ENCODE results near the gene CR1L. TPM values are rescaled to one million over a fixed set of nuclear protein-coding genes. Genes with fewer than 3 reads are reported as not detected.
"Not testable (repeated sequence)": the region's sequence is repeated elsewhere in the genome, so short reads cannot be mapped to it uniquely, and the experiment has no call there.

CR1L gene
- total and polyA plus RNA-seq, 12 donors, result 0.34 to 1.1 (median 0.42) TPM; not detected in 9

DNA sequence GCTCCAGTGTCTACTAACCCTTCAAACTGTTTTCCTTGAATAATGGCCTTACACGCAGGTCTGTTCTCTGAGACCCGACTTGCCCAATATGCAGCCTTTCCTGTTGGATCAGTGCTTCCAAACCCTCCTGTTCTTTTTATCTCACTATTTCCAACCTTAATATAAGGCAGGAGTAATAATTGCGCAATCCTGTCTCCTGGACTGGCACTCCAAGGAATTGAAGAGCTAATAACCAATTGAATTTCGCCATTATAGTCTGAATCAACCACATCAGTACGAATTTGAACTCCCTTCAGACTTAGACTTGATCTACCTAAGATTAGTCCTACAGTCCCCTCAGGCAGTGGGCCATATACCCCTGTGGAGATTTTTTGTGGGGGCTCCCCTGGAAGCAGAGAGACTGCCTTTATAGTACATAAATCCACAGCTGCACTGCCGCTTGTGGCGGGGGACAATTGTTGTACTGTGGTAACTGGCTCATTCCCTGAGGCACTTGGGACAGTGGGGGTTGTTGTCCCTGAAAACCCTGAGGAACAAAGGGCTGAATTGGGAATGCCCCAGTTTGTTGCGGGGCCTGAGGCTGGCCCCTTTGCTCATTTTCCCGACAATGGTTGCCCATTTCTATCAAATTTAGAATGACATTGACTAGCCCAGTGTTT is 6.3 kb upstream of the CR1L start:
- Histone ChIP-seq H3K27me3 (peaks cover 0 to 60% (median 13%) of the 10 kb centered on the region in 7 donors), H3K36me3 (peaks cover 0 to 44% (median 0%) of the 10 kb centered on the region in 9 donors)
- H3K27ac ChIP-seq; H3K4me1 ChIP-seq; H3K9me3 ChIP-seq; ATAC-seq; H3K4me3 ChIP-seq; DNase-seq; intact Hi-C loops (cut with DNase I): not testable (repeated sequence)
- WGBS, 2 donors, result 84 to 88% methylated on average over 9 of the region's 9 CpGs

DNA sequence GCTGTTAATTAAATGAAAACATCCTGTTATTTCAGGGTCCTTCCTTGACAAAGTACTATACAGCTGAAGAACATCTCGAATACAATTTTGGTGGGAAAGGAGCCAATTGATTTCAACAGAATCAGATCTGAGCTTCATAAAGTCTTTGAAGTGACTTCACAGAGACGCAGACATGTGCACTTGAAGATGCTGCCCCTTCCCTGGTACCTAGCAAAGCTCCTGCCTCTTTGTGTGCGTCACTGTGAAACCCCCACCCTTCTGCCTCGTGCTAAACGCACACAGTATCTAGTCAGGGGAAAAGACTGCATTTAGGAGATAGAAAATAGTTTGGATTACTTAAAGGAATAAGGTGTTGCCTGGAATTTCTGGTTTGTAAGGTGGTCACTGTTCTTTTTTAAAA is 5.6 kb upstream of the CR1L start:
- 50% methylated on average over 5 of the region's 5 CpGs for WGBS, 2 donors
- peaks cover 0 to 66% (median 13%) of the 10 kb centered on the region in 7 donors for H3K27me3 ChIP-seq
- H3K27ac ChIP-seq; H3K9me3 ChIP-seq; intact Hi-C loops (cut with DNase I); DNase-seq; ATAC-seq; H3K4me1 ChIP-seq; H3K4me3 ChIP-seq: not testable (repeated sequence)
- peaks cover 0 to 37% (median 0%) of the 10 kb centered on the region in 9 donors for H3K36me3 ChIP-seq

DNA sequence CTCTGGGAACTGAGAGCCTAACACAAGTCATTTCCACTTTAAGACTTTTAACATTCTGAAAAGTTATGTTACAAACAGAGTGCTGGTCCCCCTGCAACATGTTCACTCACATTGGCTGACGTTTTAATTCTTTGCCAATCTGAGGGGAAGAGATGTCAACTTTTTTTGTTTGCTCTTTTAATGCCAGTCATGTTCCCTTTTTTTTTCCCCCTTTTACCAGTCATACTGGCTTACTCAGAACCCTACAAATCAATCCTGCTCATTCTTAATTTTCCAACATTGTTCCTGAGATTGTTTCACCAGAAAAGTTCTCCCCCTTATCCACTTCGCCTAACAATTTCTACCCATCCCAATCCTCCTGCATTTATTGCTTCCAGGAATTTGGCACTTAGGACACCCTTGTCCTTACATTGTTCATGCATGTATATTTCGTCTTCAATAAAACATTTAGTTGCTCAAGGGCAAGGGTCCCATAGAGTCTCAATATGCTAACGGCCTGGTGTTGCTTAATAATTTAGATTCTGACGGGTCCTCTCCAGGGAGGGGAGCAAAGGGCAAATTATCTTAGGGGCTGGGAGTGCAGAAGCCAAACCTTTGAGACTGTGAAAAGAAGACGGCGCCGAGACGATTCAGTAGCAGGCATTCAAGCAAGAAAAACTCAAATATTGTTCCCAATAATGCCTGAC is 624 bp upstream of the CR1L start:
- no peak for ATAC-seq

DNA sequence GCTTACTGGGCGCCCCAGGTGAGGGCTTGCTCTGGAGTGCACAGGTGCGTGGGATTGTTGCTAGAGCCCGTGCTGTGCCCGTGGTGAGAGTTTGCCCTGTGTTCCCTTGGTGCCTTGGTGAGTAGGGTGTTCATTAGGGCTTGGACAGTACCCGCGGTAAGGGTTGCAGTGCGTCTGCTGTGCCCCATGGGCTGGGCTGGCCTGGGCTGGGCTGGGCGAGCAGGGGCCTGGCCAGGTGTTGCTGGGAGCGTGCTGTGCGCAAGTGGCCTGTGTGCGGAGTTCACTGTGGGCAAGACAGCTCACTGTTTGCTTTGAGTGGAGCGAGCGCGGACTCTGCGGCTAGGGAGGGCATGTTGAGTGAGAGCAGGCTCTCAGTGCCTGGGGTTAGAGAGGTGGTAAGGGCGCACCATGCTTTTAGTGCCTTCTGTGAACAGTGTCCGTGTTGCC is 725 bp downstream of the CR1L start:
- no peak for DNase-seq
- H3K36me3 ChIP-seq, result peaks cover 0 to 18% (median 0%) of the 10 kb centered on the region in 9 donors
- TF ChIP-seq, protein P1, sequence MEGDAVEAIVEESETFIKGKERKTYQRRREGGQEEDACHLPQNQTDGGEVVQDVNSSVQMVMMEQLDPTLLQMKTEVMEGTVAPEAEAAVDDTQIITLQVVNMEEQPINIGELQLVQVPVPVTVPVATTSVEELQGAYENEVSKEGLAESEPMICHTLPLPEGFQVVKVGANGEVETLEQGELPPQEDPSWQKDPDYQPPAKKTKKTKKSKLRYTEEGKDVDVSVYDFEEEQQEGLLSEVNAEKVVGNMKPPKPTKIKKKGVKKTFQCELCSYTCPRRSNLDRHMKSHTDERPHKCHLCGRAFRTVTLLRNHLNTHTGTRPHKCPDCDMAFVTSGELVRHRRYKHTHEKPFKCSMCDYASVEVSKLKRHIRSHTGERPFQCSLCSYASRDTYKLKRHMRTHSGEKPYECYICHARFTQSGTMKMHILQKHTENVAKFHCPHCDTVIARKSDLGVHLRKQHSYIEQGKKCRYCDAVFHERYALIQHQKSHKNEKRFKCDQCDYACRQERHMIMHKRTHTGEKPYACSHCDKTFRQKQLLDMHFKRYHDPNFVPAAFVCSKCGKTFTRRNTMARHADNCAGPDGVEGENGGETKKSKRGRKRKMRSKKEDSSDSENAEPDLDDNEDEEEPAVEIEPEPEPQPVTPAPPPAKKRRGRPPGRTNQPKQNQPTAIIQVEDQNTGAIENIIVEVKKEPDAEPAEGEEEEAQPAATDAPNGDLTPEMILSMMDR (IDR thresholded peaks at IDR 0.05), result no peak
- H3K27me3 ChIP-seq, result peaks cover 0 to 41% (median 12%) of the 10 kb centered on the region in 7 donors
- H3K4me1 ChIP-seq, result peaks cover 0 to 18% (median 9%) of the 10 kb centered on the region in 9 donors
- peak in 5 of 8 donors; percentile 14 to 53 (median 29) for ATAC-seq
- no peaks in the 10 kb centered on the region for H3K9me3 ChIP-seq
- H3K4me3 ChIP-seq, result peak overlapping the region in 8 of 10 donors; percentile 45 to 74 (median 62)
- no peak overlapping the region for H3K27ac ChIP-seq
- intact Hi-C loops (cut with DNase I), result loop anchor here in 1 of 10 donors (10.0 kb wide), 1 partner anchor 49 kb away; no protein-coding TSS in a partner anchor
- WGBS, 2 donors, result 66 to 69% methylated on average over 17 of the region's 17 CpGs

More for the DNA sequence above, 624 bp upstream of the CR1L start:
- peaks cover 0 to 18% (median 9%) of the 10 kb centered on the region in 9 donors for H3K4me1 ChIP-seq
- WGBS, 2 donors, result 34% methylated on average over 9 of the region's 9 CpGs
- no peaks in the 10 kb centered on the region for H3K9me3 ChIP-seq
- peaks cover 0 to 54% (median 12%) of the 10 kb centered on the region in 7 donors for H3K27me3 ChIP-seq
- H3K36me3 ChIP-seq, result peaks cover 0 to 25% (median 0%) of the 10 kb centered on the region in 9 donors
- no peak overlapping the region for H3K27ac ChIP-seq
- intact Hi-C loops (cut with DNase I), result loop anchor here in 1 of 10 donors (10.0 kb wide), 1 partner anchor 50 kb away; no protein-coding TSS in a partner anchor
- no peak for DNase-seq
- TF ChIP-seq, protein P1 (IDR thresholded peaks at IDR 0.05), result no peak
- H3K4me3 ChIP-seq, result peak overlapping the region in 9 of 10 donors; percentile 45 to 74 (median 62)

DNA sequence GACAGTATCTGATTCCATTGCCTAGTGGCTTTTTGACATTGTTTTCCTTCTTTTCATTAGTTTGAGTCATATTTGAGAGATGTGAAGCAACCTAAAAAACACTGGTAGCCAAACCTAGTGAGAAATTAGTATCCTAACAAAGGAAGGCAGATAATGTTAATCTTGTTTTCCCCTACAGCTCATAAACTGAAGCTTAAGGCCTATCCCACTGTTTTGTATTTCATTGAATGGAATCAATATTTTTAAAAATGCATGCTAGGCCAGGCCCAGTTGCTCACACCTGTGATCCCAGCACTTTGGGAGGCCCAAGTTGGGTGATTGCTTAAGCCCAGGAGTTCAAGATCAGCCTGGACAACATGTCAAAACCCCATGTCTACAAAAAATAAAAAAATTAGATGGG is 1.2 kb downstream of the CR1L start:
- H3K27me3 ChIP-seq, result peaks cover 0 to 37% (median 12%) of the 10 kb centered on the region in 7 donors
- ATAC-seq (no peak), DNase-seq (no peak)
- H3K4me3 ChIP-seq, result no peak overlapping the region
- no peaks in the 10 kb centered on the region for H3K9me3 ChIP-seq
- no peak overlapping the region for H3K27ac ChIP-seq
- peaks cover 0 to 18% (median 9%) of the 10 kb centered on the region in 9 donors for H3K4me1 ChIP-seq
- TF ChIP-seq, protein P1 (IDR thresholded peaks at IDR 0.05), result no peak
- intact Hi-C loops (cut with DNase I), result loop anchor here in 1 of 10 donors (10.0 kb wide), 1 partner anchor 49 kb away; no protein-coding TSS in a partner anchor
- peaks cover 0 to 18% (median 0%) of the 10 kb centered on the region in 9 donors for H3K36me3 ChIP-seq

Measured in heart right ventricle (tissue), 16 donors.